ENCODE results near the gene DNAJA2. TPM values are rescaled to one million over a fixed set of nuclear protein-coding genes. Genes with fewer than 3 reads are reported as not detected.
"Not testable (repeated sequence)": the region's sequence is repeated elsewhere in the genome, so short reads cannot be mapped to it uniquely, and the experiment has no call there.

Gene DNAJA2
- total RNA-seq = 10 to 100 TPM; 61.0 to 63.9 TPM
- long read RNA-seq, transcript DNAJA2-201 (9 exons, 3,122 nt) = major isoform, 128 of 148 reads
- long read RNA-seq, partial matches to known transcripts = 8 of 148 reads
- long read RNA-seq, other reads (novel, unspliced or antisense) = 10 of 148 reads

DNA sequence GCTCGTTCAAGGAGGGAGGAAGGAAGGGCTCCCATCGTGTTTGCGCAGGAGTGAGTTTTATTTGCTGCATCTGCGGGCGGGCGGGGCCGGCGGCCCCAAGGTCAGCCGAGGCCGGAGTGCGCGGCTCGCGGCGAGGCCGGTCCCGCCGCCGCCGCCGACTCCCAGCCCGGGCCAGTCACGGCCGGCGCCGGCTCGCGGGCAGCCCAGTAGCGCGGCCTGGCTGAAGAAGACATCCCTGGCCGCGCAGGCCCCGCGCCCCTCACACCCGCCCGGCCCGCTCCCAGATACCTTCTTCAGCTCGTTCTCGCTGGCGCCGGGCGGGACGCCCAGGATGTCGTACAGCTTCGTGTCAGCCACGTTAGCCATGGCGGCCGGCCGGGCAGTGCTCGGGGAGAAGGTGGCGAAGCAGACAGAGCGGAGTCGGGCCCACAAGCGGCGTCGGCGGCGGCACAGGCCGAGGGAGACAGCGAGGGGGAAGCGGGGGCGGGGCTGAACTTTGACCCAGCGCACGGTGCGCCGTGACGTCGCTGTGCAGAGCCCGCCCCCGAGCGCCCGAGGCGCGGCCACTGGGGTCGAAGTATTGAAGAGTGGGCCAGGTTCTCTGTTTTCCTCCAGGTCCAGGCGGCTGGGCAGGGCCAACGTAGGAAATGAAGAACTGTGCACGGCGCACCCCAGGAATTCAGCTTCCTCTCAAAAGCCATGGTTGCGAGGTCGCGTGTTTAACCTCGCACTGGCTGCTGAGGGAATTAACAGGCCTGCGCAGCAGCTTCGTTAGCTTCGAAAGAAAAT, at the start of gene DNAJA2:
TSS of gene DNAJA2 (minus strand) at position 468 of the 789 bp plus-strand sequence. CDS start at position 366, 102 bp downstream.
- peak; percentile 95 for ATAC-seq
- peak; percentile 90 to 97 for DNase-seq
- intact Hi-C loops (cut with DNase I, micrococcal nuclease) = no loop called here

DNA sequence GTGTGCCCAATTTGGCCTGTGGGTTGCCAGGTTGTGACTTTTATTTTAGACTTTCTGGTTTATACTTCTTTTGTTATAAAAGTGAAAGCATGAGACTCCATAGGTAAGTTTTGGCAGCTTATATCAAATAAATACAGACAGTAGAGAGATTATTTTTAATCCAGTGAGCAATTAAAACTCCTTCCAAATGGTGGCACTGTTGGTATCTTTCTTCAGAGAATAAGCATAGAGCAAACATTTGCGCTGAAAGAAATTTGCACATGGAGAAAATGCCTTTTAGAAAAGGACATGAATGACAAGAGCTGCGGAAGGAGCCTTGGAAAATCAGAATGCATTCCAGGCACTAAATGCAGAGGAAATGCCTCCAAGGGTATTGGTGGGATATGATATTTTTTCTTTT, 46.1 kb upstream of the DNAJA2 start:
- ATAC-seq (peak; percentile 59), DNase-seq (no peak)
- intact Hi-C loops (cut with DNase I, micrococcal nuclease) = no loop called here

DNA sequence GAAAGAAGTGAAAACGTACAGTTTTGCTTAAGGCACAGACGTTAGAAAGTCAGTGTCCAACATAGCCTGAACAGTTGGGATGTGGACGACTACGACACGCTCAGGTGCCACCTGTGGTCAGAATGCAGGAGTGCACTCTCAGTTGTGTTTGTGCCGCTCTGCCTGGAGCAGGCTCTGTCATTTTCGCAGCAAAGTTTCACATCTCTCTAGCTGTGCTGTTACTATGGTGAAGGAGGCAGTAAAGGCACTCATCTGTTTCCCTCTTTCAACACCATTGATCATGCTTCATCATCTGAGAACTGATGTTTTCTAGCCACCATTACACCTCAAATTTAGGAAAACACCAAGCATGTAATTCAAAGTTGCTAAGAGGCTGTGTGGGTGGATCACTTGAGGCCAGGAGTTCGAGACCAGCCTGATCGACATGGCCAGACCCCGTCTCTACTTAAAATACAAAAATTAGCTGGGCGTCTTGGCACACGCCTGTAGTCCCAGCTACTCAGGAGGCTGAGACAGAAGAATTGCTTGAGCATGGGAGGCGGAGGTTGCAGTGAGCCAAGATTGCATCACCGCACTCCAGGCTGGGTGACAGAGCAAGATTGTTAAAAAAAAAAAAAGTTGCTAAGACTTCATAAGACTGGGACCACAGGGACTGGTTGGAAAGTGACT, 44.9 kb upstream of the DNAJA2 start:
- DNase-seq = peak; percentile 31 to 52
- intact Hi-C loops (cut with DNase I, micrococcal nuclease) = no loop called here
- ATAC-seq = peak; percentile 99

DNA sequence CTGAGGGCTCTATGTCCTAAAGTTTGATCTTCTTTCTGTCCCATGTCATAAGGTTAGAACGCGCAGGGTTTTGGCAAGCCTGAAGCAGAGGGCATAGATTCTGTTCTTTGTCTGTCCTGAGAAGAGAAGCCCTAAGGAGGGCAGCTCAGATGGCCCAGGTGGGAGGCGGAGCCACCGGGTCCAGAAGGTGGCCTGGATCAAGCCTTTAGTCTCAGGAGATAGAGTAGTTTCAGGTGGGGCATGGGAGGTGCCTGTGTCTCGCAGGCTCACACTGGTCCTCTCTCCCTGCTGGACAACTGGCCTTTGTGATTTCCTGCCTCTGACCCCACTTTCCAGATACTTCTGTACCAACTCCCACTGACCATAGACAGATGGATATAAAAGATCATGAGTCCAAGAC, 44.2 kb upstream of the DNAJA2 start:
- DNase-seq = no peak
- intact Hi-C loops (cut with DNase I, micrococcal nuclease) = no loop called here
- ATAC-seq = no peak

DNA sequence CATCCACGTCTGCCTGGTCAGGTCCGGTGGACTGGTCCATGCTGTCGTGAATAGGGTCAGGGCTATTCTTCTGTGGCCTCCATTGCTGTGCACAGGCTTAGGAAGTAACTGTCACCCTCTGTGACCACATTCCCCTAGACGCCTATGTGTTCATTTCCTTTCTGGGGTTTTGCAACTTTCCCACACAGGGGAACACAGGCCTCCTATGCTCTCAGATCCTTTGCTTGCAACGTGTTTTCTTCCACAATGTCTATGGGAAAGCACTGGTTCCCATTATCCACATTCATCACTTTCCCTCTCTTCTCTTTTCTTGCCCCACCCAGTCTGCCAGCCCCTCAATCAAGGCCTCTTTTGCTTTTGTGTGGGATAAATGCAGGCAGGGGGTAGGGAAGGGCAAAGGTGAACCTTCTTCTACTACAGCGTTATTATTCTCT, 43.2 kb upstream of the DNAJA2 start:
- intact Hi-C loops (cut with DNase I, micrococcal nuclease) = no loop called here
- DNase-seq = no peak
- ATAC-seq = no peak

DNA sequence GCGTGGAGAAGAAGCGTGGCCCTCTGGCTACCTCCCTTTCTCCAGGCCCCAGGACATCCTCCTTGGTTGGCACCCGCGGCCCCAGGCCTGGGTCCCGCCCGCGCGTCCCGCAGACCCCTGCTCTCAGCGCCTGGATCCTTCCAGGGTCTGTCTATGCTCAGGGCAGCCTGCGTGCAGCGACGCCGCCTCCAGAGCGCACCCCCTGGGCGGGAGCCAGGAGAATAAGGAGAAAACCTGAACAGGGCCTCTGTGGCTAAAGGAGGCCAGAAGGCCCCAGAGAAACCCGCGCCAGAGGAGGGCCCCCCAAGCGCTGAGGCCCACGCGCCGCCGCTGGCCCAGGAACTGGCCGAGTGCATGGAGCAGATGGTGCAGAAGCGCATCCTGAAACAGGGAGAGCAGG, 40.4 kb upstream of the DNAJA2 start:
- intact Hi-C loops (cut with DNase I, micrococcal nuclease) = no loop called here
- DNase-seq = no peak

DNA sequence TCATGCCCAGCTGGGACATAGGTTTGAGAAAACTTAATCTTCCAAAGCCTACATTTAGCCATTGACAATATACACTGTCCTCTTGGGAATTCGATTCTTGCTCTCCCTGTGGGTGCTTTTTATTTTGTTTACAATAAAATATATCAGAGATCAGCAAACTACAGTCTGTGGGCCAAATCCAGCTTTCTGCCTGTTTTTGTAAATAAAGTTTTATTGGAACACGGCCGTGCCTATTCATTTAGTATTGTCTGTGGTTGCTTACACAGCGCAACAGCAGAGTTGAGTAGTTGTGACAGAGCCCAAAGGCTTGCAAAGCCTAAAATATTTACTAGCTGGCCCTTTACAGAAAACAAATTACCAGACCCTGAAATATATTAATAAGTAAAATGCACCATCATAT, 39.7 kb upstream of the DNAJA2 start:
- intact Hi-C loops (cut with DNase I, micrococcal nuclease) = no loop called here
- DNase-seq = no peak

More for the DNA sequence above, 40.4 kb upstream of the DNAJA2 start:
- ATAC-seq = no peak

DNA sequence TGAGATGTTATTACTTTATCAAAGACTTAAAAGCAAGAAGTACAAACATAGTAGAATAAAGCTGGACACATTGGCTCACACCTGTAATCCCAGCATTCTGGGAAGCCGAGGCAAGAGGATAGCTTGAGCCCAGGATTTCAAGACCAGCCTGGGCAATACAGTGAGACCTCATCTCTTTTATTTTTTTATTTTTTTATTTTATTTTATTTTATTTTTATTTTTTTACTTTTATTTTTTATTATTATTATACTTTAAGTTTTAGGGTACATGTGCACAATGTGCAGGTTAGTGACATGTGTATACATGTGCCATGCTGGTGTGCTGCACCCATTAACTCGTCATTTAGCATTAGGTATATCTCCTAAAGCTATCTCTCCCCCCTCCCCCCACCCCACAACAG, 37.3 kb upstream of the DNAJA2 start:
- ATAC-seq; intact Hi-C loops (cut with DNase I, micrococcal nuclease); DNase-seq: not testable (repeated sequence)

More for the DNA sequence above, 39.7 kb upstream of the DNAJA2 start:
- no peak for ATAC-seq

DNA sequence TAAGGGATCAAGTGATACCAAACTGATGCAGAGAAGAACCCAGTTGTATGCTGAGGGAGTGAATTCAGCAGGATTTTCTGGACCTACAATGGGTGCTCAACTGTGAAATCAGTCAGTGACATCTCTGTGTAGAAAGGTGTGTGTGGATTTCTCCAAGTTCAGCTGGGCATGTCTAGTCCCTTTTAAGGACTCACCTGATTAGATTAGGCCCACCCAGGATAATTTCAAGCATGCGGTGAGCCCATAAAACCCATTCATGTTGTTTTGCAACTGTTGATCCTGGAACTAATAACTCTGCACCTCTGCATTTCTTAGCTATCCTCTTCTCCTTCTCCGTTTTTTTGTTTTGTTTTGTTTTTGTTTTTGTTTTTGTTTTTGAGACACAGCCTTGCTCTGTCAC, 35.1 kb upstream of the DNAJA2 start:
- DNase-seq = no peak
- intact Hi-C loops (cut with DNase I, micrococcal nuclease) = no loop called here
- ATAC-seq = no peak

DNA sequence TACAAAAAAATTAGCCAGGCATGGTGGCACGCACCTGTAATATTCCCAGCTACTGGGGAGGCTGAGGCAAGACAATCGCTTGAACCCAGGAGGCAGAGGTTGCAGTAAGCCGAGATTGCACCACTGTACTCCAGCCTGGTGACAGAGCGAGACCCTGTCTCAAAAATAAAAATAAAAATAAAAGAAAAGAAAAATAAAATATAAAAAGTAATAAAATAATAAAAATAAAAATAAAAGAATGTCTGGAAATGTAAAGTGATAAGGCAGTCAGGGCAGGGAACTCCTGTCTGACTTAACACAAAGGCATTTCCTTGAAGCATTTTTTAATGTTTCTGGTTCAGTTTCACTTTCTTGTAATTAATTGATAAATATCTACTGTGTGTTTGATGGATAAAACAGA, 34.7 kb upstream of the DNAJA2 start:
- intact Hi-C loops (cut with DNase I, micrococcal nuclease) = no loop called here
- DNase-seq (no peak), ATAC-seq (no peak)

DNA sequence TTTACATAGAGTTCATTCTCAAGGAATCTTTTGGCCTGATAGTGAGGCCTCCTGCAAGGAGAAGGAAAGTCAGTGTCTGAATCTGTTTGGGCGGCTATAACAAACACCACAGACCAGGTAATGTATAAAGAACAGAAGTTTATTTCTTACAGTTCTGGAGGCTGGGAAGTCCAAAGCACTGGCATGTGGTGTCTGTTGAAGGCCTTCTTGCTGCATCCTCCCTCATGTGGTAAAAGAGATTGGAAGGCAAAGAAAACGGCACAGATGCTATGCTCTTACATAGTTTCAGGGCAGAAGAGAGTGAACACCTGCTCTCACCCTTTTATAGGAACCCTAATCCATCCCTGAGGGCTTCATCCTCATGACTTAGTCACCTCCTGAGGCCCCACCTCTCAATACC, 31.2 kb upstream of the DNAJA2 start:
- intact Hi-C loops (cut with DNase I, micrococcal nuclease) = no loop called here
- ATAC-seq (no peak), DNase-seq (no peak)

DNA sequence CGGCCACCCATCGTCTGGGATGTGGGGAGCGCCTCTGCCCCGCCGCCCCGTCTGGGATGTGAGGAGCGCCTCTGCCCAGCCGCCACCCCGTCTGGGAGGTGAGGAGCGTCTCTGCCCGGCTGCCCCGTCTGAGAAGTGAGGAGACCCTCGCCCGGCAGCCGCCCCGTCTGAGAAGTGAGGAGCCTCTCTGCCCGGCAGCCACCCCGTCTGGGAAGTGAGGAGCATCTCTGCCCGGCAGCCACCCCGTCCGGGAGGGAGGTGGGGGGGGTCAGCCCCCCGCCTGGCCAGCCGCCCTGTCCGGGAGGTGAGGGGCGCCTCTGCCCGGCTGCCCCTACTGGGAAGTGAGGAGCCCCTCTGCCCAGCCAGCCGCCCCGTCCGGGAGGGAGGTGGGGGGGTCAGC, 26.6 kb upstream of the DNAJA2 start:
- ATAC-seq; intact Hi-C loops (cut with DNase I, micrococcal nuclease); DNase-seq: not testable (repeated sequence)

DNA sequence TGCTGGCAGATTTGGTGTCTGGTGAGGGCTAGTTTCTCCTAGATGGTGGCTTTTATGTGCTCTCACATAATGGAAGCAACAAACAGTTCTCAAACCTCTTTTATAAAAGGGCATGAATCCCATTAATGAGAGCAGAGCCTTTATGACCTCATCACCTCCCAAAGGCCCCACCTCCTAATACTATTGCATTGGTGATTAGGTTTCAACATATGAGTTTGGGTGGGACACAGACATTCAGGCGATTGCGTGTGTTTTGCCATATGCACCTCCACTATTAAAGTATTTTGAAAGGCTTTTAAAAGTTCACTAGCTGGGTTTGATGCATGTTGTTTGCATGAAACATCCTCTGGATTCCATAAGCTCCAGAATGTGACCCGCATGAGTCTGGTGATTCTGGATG, 24.4 kb upstream of the DNAJA2 start:
- DNase-seq (no peak), ATAC-seq (no peak)
- intact Hi-C loops (cut with DNase I, micrococcal nuclease) = no loop called here

DNA sequence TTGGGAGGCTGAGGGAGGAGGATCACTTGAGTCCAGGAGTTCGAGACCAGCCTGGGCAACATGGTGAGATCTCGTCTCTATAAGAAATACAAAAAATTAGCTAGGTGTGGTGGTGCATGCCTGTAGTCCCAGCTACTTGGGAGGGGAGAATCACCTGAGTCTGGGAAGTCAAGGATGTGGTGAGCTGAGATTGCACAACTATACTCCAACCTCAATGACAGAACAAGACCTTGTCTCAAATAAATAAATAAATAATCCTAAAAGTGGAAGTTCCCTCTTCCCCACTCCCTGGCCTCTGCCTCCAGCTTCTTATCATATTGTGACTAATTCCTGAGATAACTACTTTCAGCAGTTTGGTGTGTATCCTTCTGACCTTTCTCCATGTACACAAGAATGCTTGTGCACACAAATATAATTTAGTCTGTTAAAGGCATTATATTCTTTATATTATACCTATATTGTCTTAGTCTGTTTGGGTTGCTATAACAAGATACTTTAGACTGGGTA, 23.5 kb upstream of the DNAJA2 start:
- no peak for ATAC-seq
- intact Hi-C loops (cut with DNase I, micrococcal nuclease) = no loop called here
- DNase-seq = no peak

DNA sequence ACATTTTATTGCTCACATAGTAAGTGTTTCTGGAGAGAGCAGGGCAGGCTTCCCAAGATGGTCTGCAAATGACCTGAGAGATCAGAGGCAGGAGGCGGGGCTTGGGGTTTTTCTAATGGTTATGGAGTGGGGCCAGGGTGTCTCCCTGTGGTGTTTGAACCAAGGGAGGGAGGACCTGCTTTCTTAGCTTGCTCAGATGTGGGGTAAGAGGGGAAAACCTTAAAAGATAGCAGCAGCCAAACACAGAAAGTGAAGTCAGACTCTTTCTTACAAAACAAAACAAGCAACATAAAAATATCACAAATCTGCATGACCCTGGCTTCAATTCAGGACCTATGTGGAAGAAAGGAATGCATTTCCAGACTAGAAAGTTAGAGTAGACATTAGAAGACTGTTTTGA, 22.9 kb upstream of the DNAJA2 start:
- DNase-seq (no peak), ATAC-seq (no peak)
- intact Hi-C loops (cut with DNase I, micrococcal nuclease) = no loop called here

DNA sequence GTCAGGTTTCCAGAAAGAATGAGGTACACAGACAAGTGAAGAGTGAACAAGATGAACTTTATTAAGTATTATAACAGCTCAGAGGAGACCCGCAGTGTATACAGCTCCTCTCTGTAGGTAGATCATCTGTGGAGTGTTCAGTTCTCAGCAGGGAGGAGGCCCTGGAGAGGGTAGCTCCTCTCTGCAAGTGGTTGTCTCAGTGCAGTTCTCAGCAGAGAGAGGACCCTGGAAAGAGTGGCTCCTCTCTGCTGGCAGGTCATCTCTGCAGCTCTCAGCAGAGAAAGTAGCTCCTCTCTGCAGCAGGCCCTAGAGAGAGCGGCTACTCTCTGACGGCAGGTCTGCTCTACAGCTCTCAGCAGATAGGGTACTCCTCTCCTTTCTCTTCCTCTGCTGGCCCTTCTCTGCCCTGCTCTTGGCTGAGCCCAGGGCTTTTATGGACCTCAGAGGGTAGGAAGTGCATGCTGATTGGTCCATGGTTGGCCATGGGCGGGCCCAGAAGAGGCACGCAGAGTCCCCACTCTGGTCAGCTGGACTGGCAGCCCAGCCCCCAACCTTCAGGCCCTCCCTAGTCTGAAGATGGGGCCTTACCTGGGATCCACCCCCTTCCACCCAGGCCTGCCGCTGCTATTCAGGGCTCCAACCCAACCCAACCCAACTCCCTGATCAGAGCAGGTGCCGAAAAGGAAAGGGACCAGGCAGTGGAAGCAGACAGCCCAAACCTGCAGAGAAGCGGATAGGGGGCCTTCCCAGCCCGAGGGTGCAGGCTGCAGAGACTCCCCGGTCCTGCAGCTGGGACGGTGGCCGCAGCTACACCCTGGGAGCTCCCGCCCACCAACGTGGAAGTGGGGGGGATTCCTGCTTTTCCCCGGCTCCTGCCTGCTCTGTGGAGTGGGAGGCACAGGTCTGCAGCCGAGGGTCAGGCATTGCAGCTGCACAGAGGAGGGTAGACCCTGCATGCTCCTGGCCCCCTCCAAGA, 18.5 kb upstream of the DNAJA2 start:
- DNase-seq (no peak), ATAC-seq (no peak)
- intact Hi-C loops (cut with DNase I, micrococcal nuclease) = no loop called here

DNA sequence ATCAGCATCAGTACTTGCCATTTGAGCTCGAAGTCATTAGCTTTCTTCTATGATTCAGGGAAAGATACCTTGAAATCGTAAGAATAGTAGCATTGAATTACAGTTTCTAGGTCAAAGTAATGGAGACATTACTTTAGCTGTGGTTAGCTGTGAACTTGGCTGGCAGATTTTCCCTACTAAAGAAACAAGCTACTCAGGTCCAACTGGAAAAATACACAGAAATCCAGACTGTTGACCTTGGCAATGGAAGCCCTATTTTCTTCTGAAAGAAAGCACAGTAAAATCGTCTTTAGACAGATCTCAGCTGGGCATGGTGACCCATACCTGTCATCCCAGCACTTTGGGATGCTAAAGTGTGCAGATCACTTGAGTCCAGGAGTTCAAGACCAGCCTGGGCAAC, 13.4 kb upstream of the DNAJA2 start:
- DNase-seq (no peak), ATAC-seq (no peak)
- intact Hi-C loops (cut with DNase I, micrococcal nuclease) = no loop called here

DNA sequence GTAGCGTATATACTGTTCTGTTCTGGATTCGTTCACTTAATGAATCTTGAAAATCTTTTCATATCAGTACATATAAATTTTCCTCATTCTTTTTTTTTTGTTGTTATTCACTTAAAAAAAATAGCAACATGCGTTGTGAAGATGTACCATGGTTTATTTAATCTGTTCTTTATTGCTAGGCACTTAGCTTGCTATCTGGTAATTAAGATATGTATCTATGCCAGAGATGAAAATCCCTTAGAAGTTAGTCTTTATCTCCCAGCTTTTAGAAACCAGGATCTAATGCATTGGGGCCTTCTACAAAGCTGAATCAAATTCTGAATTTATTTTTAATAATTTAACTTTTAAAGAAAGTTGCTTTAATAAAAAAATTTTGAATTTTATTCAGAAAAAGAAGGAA, 13.0 kb upstream of the DNAJA2 start:
- ATAC-seq (no peak), DNase-seq (no peak)
- intact Hi-C loops (cut with DNase I, micrococcal nuclease) = no loop called here

DNA sequence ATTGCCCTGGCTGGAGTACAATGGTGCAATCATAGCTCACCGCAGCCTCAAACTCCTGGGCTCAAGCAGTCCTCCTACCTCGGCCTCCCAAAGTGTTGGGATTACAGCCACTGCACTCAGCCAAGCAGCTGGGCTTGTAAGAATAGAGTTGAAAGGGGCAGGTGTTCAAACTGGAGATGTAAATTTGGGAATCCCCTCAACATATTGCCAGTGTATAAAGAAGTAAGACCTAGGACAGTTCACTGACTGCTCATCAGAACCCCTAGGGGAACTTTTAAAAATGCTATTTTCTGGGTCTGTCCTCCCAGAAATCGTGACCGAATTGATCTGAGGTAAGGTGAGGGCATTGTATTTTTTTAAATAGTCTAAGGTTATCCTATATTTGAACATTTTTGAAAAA, 8.9 kb upstream of the DNAJA2 start:
- intact Hi-C loops (cut with DNase I, micrococcal nuclease) = no loop called here
- ATAC-seq (no peak), DNase-seq (no peak)

Data from left colon (tissue), 2 donors.